GM12878 (cell line): Measurements from ENCODE around the gene BMP2. TPM values are rescaled to one million over a fixed set of nuclear protein-coding genes. Genes with fewer than 3 reads are reported as not detected.

ENCODE experiments used
- ATAC-seq: fragments of 200-7000 bp; cut with Tn5 transposase; 3 replicates; pipeline ENCODE4 v1.9.1; 2020; ENCODE audit warnings: mild to moderate bottlenecking, moderate library complexity
- BruUV-seq: library from RNA; stranded (reverse); fragments of 400-500 nt; replicated peaks from 2 replicates; lab custom pipeline; 2021; lab: Mats Ljungman, UMichigan
- CTCF ChIA-PET: fragments of 300-600 bp; sonication (Branson Sonifier 250); formaldehyde crosslinking; extraction: SDS; loops from one replicate; lab custom pipeline; 2021; ENCODE audit warnings: inconsistent platforms; lab: Yijun Ruan, JAX
- POLR2A ChIA-PET: fragments of 350-600 bp; formaldehyde crosslinking; extraction: SDS; loops from one replicate; lab custom pipeline; 2021; ENCODE audit warnings: inconsistent platforms; lab: Charles Lee
- RAD21 ChIA-PET: fragments of 300-600 bp; sonication (Branson Sonifier 250); formaldehyde crosslinking; loops from one replicate; lab custom pipeline; 2023; ENCODE audit warnings: antibody characterized with exemption; ENCODE audit not compliant: unreplicated experiment; lab: Charles Lee
- SMC1A ChIA-PET: fragments of 300-600 bp; sonication (Branson Sonifier 250); formaldehyde crosslinking; loops from one replicate; lab custom pipeline; 2023; ENCODE audit not compliant: unreplicated experiment, uncharacterized antibody; lab: Charles Lee
- DNase-seq: peaks from one replicate; pipeline ENCODE4 v3.0.0-alpha.2; 2011; ENCODE audit warnings: low read depth, low spot score
- FAIRE-seq: peaks from 3 replicates; lab custom pipeline; 2011; peaks lifted over from hg19 to GRCh38; lab: Jason Lieb, UNC
- H2AFZ ChIP-seq: 2 replicates; pipeline ENCODE4 v1.6.0; 2011; ENCODE audit warnings: low read depth, low read length, control low read depth; ENCODE audit not compliant: control insufficient read depth
- H3K27ac ChIP-seq: 2 replicates; pipeline ENCODE4 v1.5.1; 2011; ENCODE audit warnings: control low read depth; ENCODE audit not compliant: control insufficient read depth, insufficient read depth
- H3K27me3 ChIP-seq, 2 experiments: replicated peaks in 1 of 2; 2 replicates each; pipeline versions ENCODE4 v1.6.0 to v1.6.1; 2011; ENCODE audit warnings: low read length in 1 of 2; ENCODE audit not compliant: control insufficient read depth in 2 of 2, insufficient read depth in 2 of 2
- H3K36me3 ChIP-seq, 2 experiments: 2 replicates each; pipeline ENCODE4 v1.5.1; 2011; ENCODE audit warnings: low read length in 1 of 2; ENCODE audit not compliant: control insufficient read depth in 2 of 2, insufficient read depth in 2 of 2
- H3K4me1 ChIP-seq: 2 replicates; pipeline ENCODE4 v1.6.1; 2011; ENCODE audit warnings: mild to moderate bottlenecking, low read length, moderate library complexity, mixed read lengths; ENCODE audit not compliant: control insufficient read depth, insufficient read depth
- H3K4me2 ChIP-seq: 2 replicates; pipeline ENCODE4 v1.6.0; 2011; ENCODE audit warnings: control low read depth; ENCODE audit not compliant: control insufficient read depth, insufficient read depth
- H3K4me3 ChIP-seq: fragments of 200-600 bp; sonication (generic); 2 replicates; pipeline ENCODE4 v1.5.1; 2016
- H3K79me2 ChIP-seq: 2 replicates; pipeline ENCODE4 v1.6.0; 2011; ENCODE audit warnings: low read length; ENCODE audit not compliant: control insufficient read depth, insufficient read depth
- H3K9ac ChIP-seq: 2 replicates; pipeline ENCODE4 v1.8.0; 2011; ENCODE audit warnings: low read length, control low read depth, mixed read lengths; ENCODE audit not compliant: control insufficient read depth, insufficient read depth
- H3K9me3 ChIP-seq: replicated peaks from 3 replicates; pipeline ENCODE4 v1.5.1; 2011; ENCODE audit warnings: mild to moderate bottlenecking, low read length; ENCODE audit not compliant: control insufficient read depth, insufficient read depth
- H4K20me1 ChIP-seq: 2 replicates; pipeline ENCODE4 v1.6.0; 2011; ENCODE audit not compliant: control insufficient read depth, insufficient read depth
- FOXK2 ChIP-seq: fragments of 450-650 bp; IDR thresholded peaks from 2 replicates; pipeline ENCODE4 v1.6.1; 2017; ENCODE audit warnings: mild to moderate bottlenecking, moderate library complexity
- MEF2A ChIP-seq: IDR thresholded peaks from 2 replicates; pipeline ENCODE4 v1.6.1; 2011; ENCODE audit warnings: low read depth, mild to moderate bottlenecking, low read length, moderate library complexity; ENCODE audit not compliant: insufficient read depth
- SMAD1 ChIP-seq: fragments of 450-650 bp; IDR thresholded peaks from 2 replicates; pipeline ENCODE4 v1.6.1; 2018; ENCODE audit warnings: mild to moderate bottlenecking, low read depth; ENCODE audit not compliant: partially characterized antibody
- SP1 ChIP-seq: IDR thresholded peaks from one replicate; pipeline ENCODE4 v1.6.1; 2011; ENCODE audit warnings: low read depth, low read length
- TCF3 ChIP-seq: IDR thresholded peaks from 2 replicates; pipeline ENCODE4 v1.6.1; 2012; ENCODE audit warnings: low read depth, mild to moderate bottlenecking, low read length, borderline replicate concordance; ENCODE audit not compliant: insufficient read depth
- USF1 ChIP-seq: IDR thresholded peaks from 2 replicates; pipeline ENCODE4 v1.6.1; 2011; ENCODE audit warnings: borderline replicate concordance, low read depth, mild to moderate bottlenecking, moderate library complexity, mixed read lengths, low read length; ENCODE audit not compliant: insufficient read depth; ENCODE audit errors: extremely low read length
- ZBTB4 ChIP-seq: fragments of 450-650 bp; formaldehyde crosslinking; IDR thresholded peaks from 2 replicates; pipeline ENCODE4 v1.4.0; 2022; ENCODE audit warnings: mild to moderate bottlenecking, moderate library complexity
- ZNF207 ChIP-seq: fragments of 450-650 bp; IDR thresholded peaks from 2 replicates; pipeline ENCODE4 v1.6.1; 2014; ENCODE audit warnings: antibody characterized with exemption, mild to moderate bottlenecking, borderline replicate concordance
- WGBS: methylation state at CpG from one replicate; pipeline ENCODE4 v1.1.6; 2016; ENCODE audit warnings: low lambda C conversion rate; ENCODE audit not compliant: insufficient replicate concordance, insufficient coverage; ENCODE audit errors: missing lambda C conversion rate; 5-methylcytosine and 5-hydroxymethylcytosine counted together
- in situ Hi-C: fragments of 300-500 bp; cut with MboI; formaldehyde crosslinking; loops from 9 replicates; pipeline ENCODE4 v1.14.3; 2018; ENCODE audit warnings: mixed read lengths
- intact Hi-C: fragments of 100-400 bp; cut with micrococcal nuclease; formaldehyde crosslinking; loops from one replicate; pipeline ENCODE4 v1.14.2; 2022; ENCODE audit not compliant: unreplicated experiment
- polyA plus RNA-seq, 11 experiments: library from polyadenylated mRNA; depleted of rRNA in 4 of 11; unstranded in 6 of 11; stranded (reverse) in 5 of 11; fragments of >200 nt; fragmentation: Nextera tagmentation in 4 of 11; fragmentation: Illumina TruSeq in 1 of 11; extraction: Ambion mirVana in 4 of 11; extraction: Trizol in 1 of 11; gene quantifications; 1 replicate in 1 of 11; 2 replicates in 10 of 11; pipeline versions ENCODE4 v1.2.1 to v1.2.3, GENCODE V29; 2011 to 2016; ENCODE audit warnings: inconsistent platforms in 2 of 11, missing spikeins in 2 of 11, low read depth in 1 of 11
- total RNA-seq, 4 experiments: library from RNA; depleted of rRNA in 3 of 4; stranded (reverse); fragments of >200 nt in 3 of 4; fragmentation: Illumina TruSeq in 1 of 4; extraction: Trizol in 1 of 4; gene quantifications; 2 replicates each; pipeline versions ENCODE4 v1.2.1 to v1.2.3, GENCODE V29; 2013 to 2021

BMP2 gene
- total and polyA plus RNA-seq, 10 of the 15 experiments (the other 5 are each of a cell fraction or from before 2014, with no cell fraction given), result 0.35 to 3.2 (median 0.71) TPM

- TF ChIP-seq TCF3, result no peak
- TF ChIP-seq SP1, result no peak
- TF ChIP-seq FOXK2, result no peak
These were observed 44.0 kb downstream of the BMP2 start (continued) for GRCh38 chr20:6811262-6812035.

GRCh38 chr20:6812530-6812929, 45.0 kb downstream of the BMP2 start:
- ChIA-PET CTCF (interaction anchor here (1.0 to 1.8 kb wide), 4 partner anchors 11 to 628 kb away, joined by 3 to 5 read pairs (median 4); no protein-coding TSS in a partner anchor), SMC1A (interaction anchor here (0.8 to 1.3 kb wide), 5 partner anchors 15 to 220 kb away, joined by 3 to 4 read pairs (median 4); no protein-coding TSS in a partner anchor)
- Histone ChIP-seq H3K4me2 (no peak overlapping the region), H3K9me3 (no peaks in the 10 kb centered on the region), H3K9ac (no peak overlapping the region), H3K4me1 (no peaks in the 10 kb centered on the region), H3K79me2 (no peaks in the 10 kb centered on the region), H3K27me3 (no peaks in the 10 kb centered on the region; a peak in 1 of 4 replicates)
- intact Hi-C loops, result loop anchor here (10.0 kb wide), 1 partner anchor 548 kb away; no protein-coding TSS in a partner anchor
- ATAC-seq (no peak), DNase-seq (no peak)
- BruUV-seq, result no TSS peak
- TF ChIP-seq ZBTB4 (CRISPR knock-in tag) (no peak), USF1 (no peak), SMAD1 (no peak), MEF2A (no peak), ZNF207 (no peak)
- TF ChIP-seq, all 136 proteins: peak for 0
- H2AFZ ChIP-seq, result no peak overlapping the region
- no peaks in the 10 kb centered on the region for H3K36me3 ChIP-seq
- H4K20me1 ChIP-seq, result no peaks in the 10 kb centered on the region
- ChIA-PET RAD21 (no interaction called here), POLR2A (no interaction called here)
- WGBS, result 9% methylated on average over 6 of the region's 6 CpGs
- in situ Hi-C loops, result no loop called here
- no peak for FAIRE-seq
- no peak overlapping the region for H3K27ac ChIP-seq
- H3K4me3 ChIP-seq, result no peak overlapping the region
